Stimulated activated naive CD8-positive, alpha-beta T cell treated with anti-CD3 and anti-CD28 coated beads, Interleukin-15, Interleukin-2, amounts not matched to agents 100 U/mL and 50 U/mL, for 24 hours (primary cell): ENCODE data around the gene MICAL2.

Source experiments
- ATAC-seq: fragments of 150-1000 bp; cut with Tn5 transposase; one replicate; pipeline ENCODE4 v1.10.0; 2021
- DNase-seq: peaks from one replicate; pipeline ENCODE4 v3.0.0; 2021

Gene MICAL2

DNA sequence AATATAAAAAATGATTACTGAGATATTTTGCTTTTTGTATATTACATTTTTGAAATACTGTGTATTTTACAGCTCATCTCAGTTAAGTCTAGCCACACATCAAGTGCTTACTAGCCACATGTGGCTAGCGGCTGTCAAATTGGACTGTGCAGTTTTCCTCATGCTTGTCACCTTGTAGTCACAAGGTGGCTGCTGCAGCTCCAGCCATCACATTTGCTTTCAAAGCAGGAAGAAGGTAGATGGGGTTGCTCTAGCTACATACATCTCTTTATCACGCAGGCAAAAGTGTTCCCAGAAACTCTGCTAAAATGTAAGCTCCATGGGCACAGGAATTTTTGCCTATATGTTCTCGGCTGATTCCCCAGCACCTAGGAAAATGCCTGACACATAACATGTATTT, 61.5 kb downstream of the MICAL2 start:
- DNase-seq (no peak), ATAC-seq (no peak)

DNA sequence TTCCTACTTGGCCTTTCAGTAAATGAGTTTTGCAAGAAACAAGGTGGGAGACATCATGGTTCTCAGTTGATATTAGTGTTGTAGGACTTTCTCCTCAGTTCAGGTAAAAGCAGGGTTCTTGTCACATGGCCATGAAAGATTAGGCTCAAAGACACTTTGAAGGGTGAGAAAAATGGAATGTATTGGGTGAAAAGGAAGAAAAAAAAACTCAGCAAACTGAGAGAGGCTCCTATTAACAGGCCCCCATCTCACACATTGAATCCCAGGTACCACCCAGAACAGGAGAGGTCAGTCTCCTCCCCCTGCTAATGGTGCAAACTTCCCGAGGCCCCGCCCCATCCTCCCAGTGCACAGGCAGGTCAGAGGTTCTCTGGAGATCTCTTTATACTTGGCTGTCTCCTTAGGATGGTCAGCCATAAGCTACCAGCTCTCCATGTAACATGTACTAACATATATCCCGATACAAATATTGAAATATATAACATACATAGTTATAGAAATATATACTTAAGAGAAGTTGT, 62.2 kb downstream of the MICAL2 start:
- ATAC-seq (no peak), DNase-seq (no peak)

DNA sequence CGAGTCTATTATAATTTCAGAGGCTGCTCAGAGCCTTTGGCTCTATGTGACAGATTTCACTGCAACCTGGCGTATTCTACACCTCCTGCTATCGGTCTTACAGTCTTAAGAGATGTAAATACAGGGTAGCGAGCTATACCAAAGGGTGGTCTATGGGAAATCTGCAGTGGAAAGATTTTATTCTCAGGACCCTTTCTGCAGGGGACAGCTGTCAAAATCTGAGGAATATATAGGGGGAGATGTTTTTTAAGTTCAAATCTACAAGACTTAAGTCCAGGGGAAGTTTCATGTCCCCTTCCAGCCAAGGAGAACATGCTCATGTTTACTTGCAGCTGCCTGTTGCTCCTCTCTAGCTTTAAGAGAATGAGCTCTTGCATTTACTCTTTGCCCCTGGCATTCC, 62.7 kb downstream of the MICAL2 start:
- DNase-seq, result no peak
- ATAC-seq, result no peak

DNA sequence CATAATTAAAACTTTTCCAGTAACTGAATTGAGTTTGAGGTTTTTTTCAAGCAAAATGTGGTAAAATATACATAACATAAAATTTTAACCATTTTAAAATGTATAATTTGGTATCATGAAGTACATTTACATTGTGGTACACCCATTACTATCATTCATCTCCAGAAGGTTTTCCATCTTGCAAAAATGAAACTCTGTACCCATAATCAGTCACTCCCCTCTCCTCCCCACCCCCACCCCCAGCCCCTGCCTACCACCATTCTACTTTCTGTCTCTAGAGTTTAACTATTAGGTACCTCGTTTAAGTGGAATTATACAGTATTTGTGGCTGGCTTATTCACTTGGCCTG, 63.7 kb downstream of the MICAL2 start:
- no peak for DNase-seq
- ATAC-seq, result peak; percentile 48

DNA sequence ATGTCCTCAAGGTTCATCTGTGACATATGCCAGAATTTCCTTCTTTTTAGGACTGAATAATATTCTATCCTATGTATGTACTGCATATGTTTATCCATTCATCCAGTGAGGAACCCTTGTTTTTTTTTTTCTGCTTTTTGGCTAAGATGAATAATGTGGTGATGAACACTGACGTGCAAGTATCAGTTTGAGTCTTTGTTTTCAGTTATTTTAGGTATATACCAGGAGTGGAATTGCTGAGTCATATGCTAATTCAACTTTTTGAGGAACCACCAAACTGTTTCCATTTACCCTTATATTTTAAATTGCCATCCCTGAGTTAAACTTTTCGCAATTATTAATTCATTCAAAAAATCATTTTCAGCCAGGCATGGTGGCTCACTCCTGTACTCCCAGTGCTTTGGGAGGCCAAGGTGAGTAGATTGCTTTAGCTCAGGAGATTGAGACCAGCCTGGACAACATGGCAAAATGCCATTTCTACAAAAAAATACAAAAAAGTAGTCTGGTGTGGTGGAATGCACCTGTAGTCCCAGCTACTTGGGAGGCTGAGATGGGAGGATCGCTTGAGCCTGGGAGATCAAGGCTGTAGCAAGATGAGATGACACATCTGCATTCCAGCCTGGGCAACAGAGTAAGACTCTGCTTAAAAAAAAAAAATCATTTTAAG, 64.2 kb downstream of the MICAL2 start:
- ATAC-seq (peak; percentile 60), DNase-seq (no peak)

DNA sequence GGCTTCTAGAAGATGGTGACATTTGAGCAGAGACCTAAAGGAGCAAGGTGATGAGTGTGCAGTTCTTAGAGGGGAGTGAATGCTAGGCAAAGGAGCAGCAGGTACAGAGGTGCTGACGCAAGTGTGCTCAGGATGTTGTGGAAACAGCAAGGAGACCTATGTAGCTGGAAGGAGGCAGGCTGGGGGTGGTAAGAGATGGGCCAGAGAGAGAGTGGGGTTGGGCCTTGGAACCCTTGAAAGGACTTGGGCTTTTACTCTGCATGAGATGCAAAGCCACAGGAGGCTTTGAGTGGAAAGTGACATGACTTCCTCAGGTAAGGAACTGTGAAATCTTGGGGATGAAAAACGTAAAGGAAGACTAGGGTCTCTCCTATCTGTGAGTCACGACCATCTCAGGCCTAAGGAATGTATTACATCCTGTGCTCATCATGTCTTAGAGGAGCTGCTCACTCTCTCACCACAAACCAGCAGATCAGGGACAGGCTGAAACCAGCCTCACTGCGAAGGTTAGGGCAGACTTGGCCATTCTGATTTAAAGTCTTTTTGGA, 65.4 kb downstream of the MICAL2 start:
- ATAC-seq (peak; percentile 78), DNase-seq (no peak)

DNA sequence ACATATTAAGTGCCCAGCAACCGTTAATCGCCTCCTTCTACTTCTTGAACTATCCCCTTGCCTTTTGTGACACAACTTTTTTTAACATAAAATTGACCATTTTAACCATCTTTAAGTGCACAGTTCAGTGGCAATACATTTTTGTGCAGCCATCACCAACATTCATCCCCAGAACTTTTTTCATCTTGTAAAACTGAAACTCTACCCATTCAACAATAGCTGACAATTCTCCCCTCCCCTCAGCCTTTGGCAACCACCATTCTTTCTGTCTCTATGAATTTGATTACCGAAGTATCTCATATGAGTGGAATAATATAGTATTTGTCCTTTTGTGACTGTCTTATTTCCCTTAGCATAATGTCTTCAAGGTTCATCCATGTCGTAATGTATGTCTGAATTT, 66.0 kb downstream of the MICAL2 start:
- ATAC-seq (peak; percentile 1), DNase-seq (no peak)

DNA sequence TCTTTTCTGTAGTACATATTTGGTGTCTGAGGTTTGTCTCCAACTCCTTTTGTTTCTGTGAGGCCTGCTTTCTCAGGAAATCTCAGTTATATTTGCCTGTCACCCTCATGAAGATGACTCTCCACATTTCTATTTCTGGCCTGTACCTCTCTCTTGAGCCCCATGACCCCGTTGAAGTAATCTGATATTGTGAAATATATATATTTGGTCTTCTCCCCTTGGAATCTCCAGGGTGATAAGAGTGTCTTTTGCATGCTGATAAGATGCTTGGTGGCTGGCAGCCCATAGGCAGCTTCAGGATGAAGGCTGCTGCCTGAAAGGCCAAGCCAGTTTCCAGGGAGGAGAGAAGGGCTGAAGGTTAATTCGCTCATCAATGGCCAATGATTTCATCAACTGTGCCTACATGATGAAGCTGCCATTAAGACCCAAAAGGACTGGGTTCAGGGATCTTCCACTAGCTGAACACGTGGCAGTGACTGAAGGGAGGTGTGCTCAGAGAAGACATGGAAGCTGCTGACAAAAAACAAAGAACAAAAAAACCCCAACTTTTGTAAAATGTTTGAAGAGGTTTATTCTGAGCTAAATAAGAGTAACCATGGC, 67.4 kb downstream of the MICAL2 start:
- ATAC-seq, result no peak

DNA sequence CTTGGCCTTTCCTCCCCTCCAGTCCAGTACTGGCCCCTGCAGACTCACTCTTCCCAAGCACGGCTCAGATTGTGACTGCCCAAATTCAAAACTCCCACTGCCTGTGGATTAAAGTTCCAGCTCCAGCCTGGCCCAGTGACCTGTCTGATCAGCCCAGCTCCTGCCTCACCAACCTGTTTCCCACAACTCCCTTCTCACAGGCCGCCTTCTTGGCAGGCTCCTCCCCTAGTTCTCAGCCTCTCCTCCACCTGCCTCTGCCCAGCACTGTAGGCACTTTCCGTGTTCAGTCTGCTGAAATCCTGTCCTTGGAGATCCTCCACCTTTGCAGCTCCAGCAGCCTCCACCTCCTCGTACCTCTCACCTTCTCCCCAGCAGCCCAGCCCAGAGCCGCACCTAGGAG, 68.6 kb downstream of the MICAL2 start:
- ATAC-seq (no peak), DNase-seq (no peak)

More for the DNA sequence above, 67.4 kb downstream of the MICAL2 start:
- peak; percentile 5 for DNase-seq

DNA sequence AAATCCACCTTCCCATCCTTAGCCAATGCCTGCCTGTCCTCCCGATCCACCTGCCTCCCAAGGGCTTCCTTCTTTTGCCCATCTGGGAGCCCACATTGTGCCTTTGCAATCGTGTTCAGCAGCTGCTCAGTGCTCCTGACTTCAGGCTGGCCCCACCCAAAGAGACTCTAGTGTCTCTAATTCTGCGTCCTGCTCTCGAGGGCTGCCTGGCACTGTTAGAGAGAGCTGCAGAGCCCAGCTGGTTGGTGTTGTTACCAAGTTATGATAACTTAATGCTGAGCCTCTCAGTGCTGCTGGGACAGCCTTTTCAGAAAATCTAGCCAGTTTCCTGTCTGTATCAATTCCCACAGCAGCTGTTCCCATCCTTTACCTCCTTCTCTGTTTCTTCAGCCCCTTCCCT, 69.1 kb downstream of the MICAL2 start:
- DNase-seq (no peak), ATAC-seq (no peak)

DNA sequence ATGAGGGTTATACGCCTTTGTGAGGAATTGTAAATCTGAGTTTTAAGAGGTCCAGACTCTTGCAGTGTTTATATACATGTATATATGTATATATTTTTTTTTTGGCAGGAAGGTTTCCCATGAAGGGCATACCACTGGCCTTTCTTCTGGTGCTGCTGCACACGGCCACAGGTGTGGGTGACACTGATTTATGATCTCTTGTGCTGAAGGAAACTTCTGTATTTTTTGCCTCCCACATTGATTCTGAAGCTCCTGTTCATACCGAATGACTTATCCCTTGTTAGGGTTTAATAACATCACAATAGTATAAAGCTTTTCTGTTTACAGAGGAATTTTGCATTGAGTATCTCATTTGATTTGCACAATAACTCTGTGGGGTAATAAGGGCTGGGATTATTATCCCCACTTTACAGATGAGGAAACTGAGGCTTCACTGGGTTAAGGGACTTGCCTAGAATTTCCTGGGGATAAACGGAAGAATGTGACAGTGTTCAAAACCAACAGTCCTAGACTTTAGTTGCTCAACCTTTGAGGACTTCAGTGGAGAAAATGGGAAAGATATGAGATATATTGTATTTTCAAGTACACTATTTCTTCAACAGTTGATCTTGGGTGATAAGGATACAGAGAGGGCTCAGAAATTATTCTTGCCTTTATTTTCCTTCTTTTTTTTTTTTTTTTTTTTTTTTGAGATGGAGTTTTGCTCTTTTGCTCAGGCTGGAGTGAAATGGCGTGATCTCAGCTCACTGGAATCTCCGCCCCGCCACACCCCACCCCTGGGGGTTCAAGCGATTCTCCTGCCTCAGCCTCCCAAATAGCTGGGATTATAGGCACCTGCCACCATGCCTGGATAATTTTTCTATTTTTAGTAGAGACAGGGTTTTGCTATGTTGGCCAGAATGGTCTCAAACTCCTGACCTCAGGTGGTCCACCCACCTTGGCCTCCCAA, 70.1 kb downstream of the MICAL2 start:
- no peak for ATAC-seq

DNA sequence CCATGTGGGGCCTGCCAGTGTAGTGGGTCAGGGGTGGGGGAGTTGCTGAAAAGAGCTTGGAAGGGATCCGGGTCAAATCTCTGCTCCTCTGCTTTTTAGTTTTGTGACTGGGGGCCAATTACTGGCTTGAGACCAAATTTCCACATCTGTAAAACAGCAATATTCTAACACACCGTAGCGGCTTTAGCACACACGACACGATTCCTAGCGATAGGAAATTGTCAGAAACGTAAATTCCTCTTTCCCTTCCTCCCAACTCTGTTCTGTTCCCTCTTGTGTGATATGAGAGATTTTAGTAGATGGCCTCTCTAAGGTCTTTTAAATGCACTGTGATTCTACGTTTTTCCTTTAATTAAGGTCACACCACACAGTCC, 71.9 kb downstream of the MICAL2 start:
- no peak for DNase-seq
- no peak for ATAC-seq

More for the DNA sequence above, 70.1 kb downstream of the MICAL2 start:
- no peak for DNase-seq

DNA sequence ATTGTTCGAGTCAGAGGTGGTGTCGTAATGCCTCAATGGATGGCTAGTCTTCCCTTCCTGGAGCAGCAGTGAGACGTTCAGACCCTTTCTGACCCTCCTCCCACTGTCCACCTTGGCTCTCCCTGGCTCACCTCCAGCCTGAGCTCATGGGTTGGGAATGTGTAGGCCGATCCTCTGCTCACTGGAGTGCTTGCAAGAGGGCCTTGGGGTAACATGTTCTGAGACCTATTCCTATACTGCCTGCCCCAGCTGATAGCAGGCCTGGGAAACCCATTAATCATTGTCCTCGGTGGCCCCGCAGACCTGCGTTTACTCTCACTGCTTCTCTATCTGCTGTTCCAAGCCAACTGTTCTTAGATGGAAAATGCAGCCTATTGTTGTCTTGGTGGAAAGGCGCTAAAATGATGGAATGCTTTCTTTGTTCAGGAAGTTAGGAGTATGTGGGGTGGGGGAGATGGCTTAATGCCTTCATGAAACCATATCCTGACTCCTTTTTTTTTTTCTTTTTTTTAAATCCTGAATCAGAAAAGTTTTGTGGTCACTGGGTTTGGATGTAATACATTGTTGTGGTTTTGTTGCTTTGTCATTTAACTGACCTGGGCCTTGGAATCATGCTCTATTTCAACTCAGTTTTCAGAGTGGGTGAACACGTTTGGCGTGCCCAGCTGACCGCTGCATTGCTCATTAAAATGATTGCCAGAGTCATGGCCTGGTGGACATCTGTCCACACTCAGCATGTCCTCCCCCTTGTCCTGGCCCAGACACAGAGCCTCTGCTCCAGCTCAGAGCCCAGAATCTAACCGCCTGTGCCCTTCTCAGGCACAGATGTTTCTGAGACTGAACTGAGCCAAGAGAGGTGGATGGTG, 72.5 kb downstream of the MICAL2 start:
- ATAC-seq (no peak), DNase-seq (peak; percentile 2)

DNA sequence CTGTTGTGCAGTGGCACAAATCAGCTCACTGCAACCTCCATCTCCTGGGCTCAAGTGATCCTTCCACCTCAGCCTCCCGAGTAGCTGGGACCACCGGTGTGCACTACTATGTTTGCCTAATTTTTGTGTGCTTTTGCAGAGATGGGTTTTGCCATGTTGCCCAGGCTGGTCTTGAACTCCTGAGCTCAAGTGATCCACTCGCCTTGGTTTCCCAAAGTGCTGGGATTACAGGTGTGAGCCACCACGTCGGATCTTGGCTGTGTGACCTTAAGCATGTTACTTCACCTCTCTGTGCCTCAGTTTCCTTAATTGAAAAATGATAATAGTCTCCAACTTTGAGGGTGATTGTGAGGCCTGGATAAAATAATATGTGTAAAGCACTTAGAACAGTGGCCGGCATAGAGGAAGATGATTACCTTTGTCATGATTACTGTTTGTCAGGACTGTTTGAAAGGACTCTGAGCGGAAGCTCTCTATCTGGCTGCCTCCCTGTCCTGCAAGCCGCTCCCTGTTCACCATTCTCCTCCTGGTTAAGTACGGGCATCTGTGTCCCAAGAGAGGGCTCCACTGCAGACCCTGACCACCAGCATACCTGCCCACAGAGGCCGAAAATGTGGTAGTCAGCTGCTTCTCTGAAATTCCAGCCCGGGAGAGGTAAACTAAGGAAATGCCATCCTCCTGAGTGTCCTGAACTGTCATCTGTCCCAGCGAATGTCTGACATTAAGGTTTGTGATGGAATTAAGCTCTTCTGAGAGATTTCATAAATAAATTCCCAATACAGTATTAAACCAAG, 73.6 kb downstream of the MICAL2 start:
- no peak for DNase-seq
- ATAC-seq, result no peak

DNA sequence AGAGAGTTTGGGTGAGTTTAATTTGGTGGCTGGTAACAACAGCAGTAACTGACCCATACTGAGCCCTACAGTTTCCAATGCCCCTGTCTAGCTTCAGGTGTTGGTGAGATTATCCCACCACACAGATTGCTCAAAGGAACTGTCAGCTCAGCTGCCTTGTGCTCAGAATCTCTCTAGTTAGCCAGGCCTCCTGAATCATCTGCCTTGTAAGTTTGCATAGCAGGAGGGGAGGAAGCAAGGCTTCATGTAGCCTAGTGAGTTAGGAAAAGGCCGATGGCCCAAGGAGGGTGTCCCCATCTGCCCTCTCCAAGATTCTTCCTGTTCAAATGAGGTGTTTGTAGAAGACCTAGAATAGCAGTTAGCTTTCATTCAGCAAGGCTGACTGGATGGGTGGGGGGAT, 74.3 kb downstream of the MICAL2 start:
- DNase-seq, result peak; percentile 1
- ATAC-seq, result no peak

DNA sequence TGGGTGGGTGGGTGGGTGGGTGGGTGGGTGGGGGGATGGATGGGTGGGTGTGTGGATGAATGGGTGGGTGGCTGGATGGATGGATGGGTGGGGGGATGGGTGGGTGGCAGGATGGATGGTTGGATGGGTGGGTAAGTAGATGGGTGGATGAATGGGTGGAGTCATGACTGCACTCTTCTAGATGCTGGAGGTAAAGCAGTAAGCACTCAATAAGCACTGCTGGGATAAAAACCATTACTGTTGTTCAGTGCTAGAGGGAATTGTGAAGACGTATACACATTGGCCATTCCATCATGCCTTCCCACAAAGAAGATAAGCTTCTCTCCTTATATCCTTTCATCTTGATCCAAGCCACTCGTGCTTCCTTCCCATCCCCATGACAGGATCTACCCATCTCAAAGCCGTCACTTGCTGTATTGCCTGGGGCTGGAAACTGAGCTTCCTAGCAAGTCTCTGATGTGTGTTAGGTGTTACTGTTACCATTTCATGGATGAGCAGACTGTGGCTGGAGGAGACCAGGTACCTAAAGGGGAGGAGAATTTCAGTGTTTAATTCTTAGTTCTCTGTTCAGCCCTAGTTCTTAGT, 74.8 kb downstream of the MICAL2 start:
- no peak for ATAC-seq
- DNase-seq, result no peak

DNA sequence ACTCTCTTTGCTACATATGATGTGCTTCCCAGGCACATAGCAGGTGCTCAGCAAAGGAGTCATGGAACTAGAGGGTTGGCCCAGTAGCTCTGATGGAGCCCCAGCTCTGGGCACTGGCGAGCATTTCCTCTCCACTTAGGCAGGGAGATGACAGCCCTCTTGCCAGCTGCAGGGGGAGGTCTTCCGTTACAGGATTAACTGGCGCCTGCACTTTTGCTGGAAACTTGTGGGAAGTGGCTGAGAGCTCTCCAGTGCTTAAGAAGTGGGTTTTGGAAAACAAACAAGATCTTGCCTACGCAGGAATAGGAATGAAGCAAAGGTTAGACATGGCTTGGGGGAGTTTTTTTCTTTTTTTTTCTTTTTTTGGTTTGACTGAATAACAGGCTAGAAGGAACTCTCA, 75.5 kb downstream of the MICAL2 start:
- peak; percentile 2 for DNase-seq
- ATAC-seq, result no peak

DNA sequence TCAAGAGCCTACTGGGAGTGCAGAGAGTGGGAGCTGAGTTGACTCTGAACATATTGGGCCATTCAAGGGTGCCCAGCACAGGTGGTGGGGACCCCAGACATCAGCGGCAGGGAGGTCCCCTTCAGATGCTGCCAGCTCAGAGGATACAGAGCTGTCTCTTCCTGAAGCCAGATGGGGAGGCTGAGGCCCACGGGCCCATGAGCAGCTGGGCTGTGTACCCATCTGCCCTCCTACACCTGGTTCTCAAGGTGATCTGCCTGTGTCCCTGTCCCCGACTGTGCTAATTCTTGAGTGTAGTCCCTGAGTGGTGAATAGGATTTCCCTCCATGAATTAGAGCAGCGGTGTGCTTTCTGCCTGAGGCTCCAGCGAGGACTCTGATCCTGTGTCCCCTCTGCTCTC, 76.3 kb downstream of the MICAL2 start:
- no peak for DNase-seq
- ATAC-seq, result no peak

DNA sequence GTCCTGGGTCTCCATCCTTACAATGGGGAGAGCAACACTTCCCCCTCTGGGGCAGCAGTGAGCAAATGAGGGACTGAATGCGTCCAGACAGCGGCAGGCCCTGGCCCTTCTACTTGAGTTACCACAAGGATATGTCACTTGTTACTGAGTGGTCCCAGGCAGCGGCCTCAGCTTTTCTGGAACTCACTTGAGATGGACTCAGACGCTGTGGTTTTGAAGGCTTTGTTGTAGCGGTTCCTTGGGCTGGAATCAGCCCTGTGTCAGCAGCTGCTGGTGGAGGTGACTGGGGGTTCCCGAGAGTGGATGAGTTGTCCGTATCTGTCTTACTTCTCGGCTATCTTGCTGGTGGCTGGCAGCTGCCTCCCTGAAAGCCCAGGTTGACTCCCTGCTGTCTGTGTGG, 77.0 kb downstream of the MICAL2 start:
- DNase-seq (no peak), ATAC-seq (peak; percentile 51)

DNA sequence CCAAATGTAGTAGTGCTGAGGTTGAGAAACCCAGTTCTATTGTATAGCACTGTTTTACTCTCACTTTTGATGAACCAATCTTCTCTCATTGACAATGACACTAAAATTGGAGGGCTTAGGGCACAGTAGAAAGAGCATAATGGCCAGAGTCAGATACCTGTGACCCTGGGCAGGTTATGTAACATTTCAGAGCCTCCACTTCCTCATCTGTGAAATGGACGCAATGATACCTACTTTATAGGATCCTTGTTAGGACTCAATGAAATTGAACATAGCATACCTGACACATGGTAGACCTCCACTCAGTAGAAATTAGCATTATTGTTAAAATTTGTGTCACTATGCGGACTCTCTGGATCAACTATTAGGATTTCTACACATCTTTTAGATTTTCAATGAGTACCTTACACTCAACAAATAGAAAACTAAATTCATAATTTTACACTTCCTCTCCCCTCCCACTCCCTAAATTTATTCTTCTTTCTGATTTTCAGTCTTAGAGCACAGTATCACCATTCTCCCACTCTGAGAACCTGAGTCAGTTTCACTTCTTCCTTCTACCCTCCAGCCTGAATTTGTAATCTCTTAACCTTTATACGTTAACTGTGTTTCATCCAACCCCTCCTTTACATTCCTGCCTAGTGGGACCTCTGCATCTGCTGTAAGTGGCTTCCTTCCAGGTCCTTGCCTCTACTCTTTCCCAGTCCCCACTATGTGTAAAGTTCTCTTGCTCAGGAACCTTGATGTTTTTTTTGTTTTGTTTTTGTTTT, 78.3 kb downstream of the MICAL2 start:
- DNase-seq (no peak), ATAC-seq (peak; percentile 44)
